ENCODE measurements around the gene XRCC3. TPM values are rescaled to one million over a fixed set of nuclear protein-coding genes. Genes with fewer than 3 reads are reported as not detected.

Gene XRCC3
- total and polyA plus RNA-seq, 2 experiments from 2014 or later = 20.4 to 72.9 TPM

DNA sequence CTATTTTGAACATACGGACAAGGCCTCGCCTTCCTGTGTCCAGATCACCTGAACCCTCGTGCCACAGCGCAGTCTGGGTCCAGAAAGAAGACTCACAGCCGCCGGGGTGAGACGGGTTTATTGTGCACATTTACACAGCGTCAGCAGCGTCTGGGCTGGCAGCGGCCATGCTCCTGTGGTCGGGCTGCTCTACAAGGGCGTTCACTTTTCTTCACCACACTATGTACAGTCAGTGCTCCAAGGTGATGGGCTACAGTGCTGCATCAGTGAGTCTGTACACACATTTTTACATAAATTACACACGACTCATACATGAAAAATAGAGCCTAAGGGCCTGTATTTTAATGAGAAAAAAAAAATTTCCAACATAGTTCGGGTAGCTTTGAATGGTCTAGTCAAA, 18.4 kb upstream of the XRCC3 start (continued):
- no peak for TF ChIP-seq ZNF462 (CRISPR knock-in tag; IDR thresholded peaks at IDR 0.05)

- no peaks in the 10 kb centered on the region for H3K9me2 ChIP-seq (ENCODE audit: insufficient read depth)
- peaks cover 8% of the 10 kb centered on the region for H3K27me3 Mint-ChIP-seq (ENCODE audit: insufficient read depth, low read depth, poor library complexity)
- H4K20me1 ChIP-seq (replicated peaks; ENCODE audit: insufficient read depth) = peaks cover 3% of the 10 kb centered on the region; the same call in 1 of the 2 replicates
- no peak overlapping the region for H3K4me2 ChIP-seq
- H3K79me2 ChIP-seq (replicated peaks; ENCODE audit: insufficient read depth) = peaks cover 4% of the 10 kb centered on the region; the same call in 1 of the 2 replicates
- H3K4me3 Mint-ChIP-seq = no peak overlapping the region
- H3K36me3 ChIP-seq (ENCODE audit: insufficient read depth) = no peaks in the 10 kb centered on the region
- H3K27me3 ChIP-seq (ENCODE audit: insufficient read depth) = no peaks in the 10 kb centered on the region
- H3K4me1 ChIP-seq (ENCODE audit: insufficient read depth) = no peaks in the 10 kb centered on the region
- H3K4me3 ChIP-seq = no peak overlapping the region
- peaks cover 5% of the 10 kb centered on the region; the same call in 2 of the 3 replicates for H3K4me1 Mint-ChIP-seq
- DNase-seq (ENCODE audit: low spot score) = no peak
- no peaks in the 10 kb centered on the region for H3K9me3 Mint-ChIP-seq
- no peak overlapping the region for H3K27ac Mint-ChIP-seq
- H3F3A ChIP-seq (replicated peaks; ENCODE audit: low read depth) = no peaks in the 10 kb centered on the region
- no peak for ATAC-seq
- H2AFZ ChIP-seq = no peak overlapping the region
- H3K36me3 Mint-ChIP-seq (ENCODE audit: low read depth) = peaks cover 23% of the 10 kb centered on the region
- no peak overlapping the region for H3K27ac ChIP-seq (ENCODE audit: low read depth)
- TF ChIP-seq CREB1 (CRISPR knock-in tag; IDR thresholded peaks at IDR 0.05; ENCODE audit: low read depth) = no peak
Observed at GRCh38 chr14:103732868-103733620, 17.8 kb upstream of the XRCC3 start.

All from GM23338 (cell line).